ENCODE data around the gene TUSC2. TPM values are rescaled to one million over a fixed set of nuclear protein-coding genes. Genes with fewer than 3 reads are reported as not detected.

TUSC2 gene
- total and polyA plus RNA-seq, 9 of the 15 experiments (the other 6 are each of a cell fraction or from before 2014, with no cell fraction given) = 2.8 to 67.5 (median 25.8) TPM

- TF ChIP-seq JUND (IDR thresholded peaks at IDR 0.05; ENCODE audit: borderline replicate concordance, low read depth, low read length) = peak; percentile 56; the same call in 1 of the 2 replicates
- TF ChIP-seq JUND (tag; IDR thresholded peaks at IDR 0.05; ENCODE audit: borderline replicate concordance, low read depth, low read length) = peak; percentile 20; the same call in 1 of the 3 replicates
- peak; percentile 73 for TF ChIP-seq ELF4 (CRISPR knock-in tag; IDR thresholded peaks at IDR 0.05)
- no peak for TF ChIP-seq ZNF830 (CRISPR knock-in tag; IDR thresholded peaks at IDR 0.05)
- peak; percentile 87 for TF ChIP-seq KLF1 (tag; IDR thresholded peaks at IDR 0.05)
- TF ChIP-seq ZBTB7A (IDR thresholded peaks at IDR 0.05; ENCODE audit: borderline replicate concordance, control insufficient read depth, low read depth, low read length) = peak; percentile 77; the same call in 1 of the 2 replicates
- peak; percentile 95 for TF ChIP-seq ZNF584 (CRISPR knock-in tag; IDR thresholded peaks at IDR 0.05; ENCODE audit: low read depth)
- no peak for TF ChIP-seq FOXA3 (CRISPR knock-in tag; conservative IDR thresholded peaks at IDR 0.05 in 1 of 2, IDR thresholded peaks at IDR 0.05 in 1 of 2)
- TF ChIP-seq TCFL5 (CRISPR knock-in tag; conservative IDR thresholded peaks at IDR 0.05) = 0 out of 2 replicates have a peak, but pooled peaks have one; percentile 18
- TF ChIP-seq CAMTA2 (CRISPR knock-in tag; conservative IDR thresholded peaks at IDR 0.05) = no peak
- TF ChIP-seq STAG1 (CRISPR knock-in tag; IDR thresholded peaks at IDR 0.05; ENCODE audit: borderline replicate concordance) = no peak
- TF ChIP-seq ELK1 (CRISPR knock-in tag; IDR thresholded peaks at IDR 0.05) = no peak
- TF ChIP-seq SMARCE1 (IDR thresholded peaks at IDR 0.05) = no peak
- no peak for TF ChIP-seq BRD9 (IDR thresholded peaks at IDR 0.05; ENCODE audit: low read depth, partially characterized antibody)
- TF ChIP-seq SAFB2 (IDR thresholded peaks at IDR 0.05; ENCODE audit: borderline replicate concordance, low read depth, low read length, severe bottlenecking) = no peak
- TF ChIP-seq RHOXF2B (CRISPR knock-in tag; conservative IDR thresholded peaks at IDR 0.05) = no peak
- TF ChIP-seq TEAD2 (tag; IDR thresholded peaks at IDR 0.05) = peak; percentile 52; the same call in 1 of the 2 replicates
- TF ChIP-seq ETS1 (conservative IDR thresholded peaks at IDR 0.05; ENCODE audit: control insufficient read depth, low read depth, low read length) = peak; percentile 100
- TF ChIP-seq HDAC1 (IDR thresholded peaks at IDR 0.05) = peak in 1 of 2 experiments; percentile 84; a peak in 2 of 4 replicates
- no peak; the same call in 1 of the 2 replicates for TF ChIP-seq SREBF1 (IDR thresholded peaks at IDR 0.05; ENCODE audit: borderline replicate concordance, low read depth, low read length)
- no peak for TF ChIP-seq RBM14 (IDR thresholded peaks at IDR 0.05; ENCODE audit: borderline replicate concordance, insufficient read depth, low read depth, low read length)
- TF ChIP-seq CCNT2 (IDR thresholded peaks at IDR 0.05; ENCODE audit: borderline replicate concordance, extremely low read depth, insufficient read length, low read depth, low read length) = peak; percentile 57
Measured at GRCh38 chr3:50292159-50293078, 35.6 kb downstream of the TUSC2 start, which contains the start of gene IFRD2 (continued).
